ENCODE results near the gene NOXA1. TPM values are rescaled to one million over a fixed set of nuclear protein-coding genes. Genes with fewer than 3 reads are reported as not detected.

NOXA1 gene
- total and polyA plus RNA-seq, 9 of the 15 experiments (the other 6 are each of a cell fraction or from before 2014, with no cell fraction given) = 0.07 to 1.2 (median 0.20) TPM; not detected in 4

GRCh38 chr9:137477778-137478612 is 54.8 kb downstream of the NOXA1 start (continued):
- no peak for TF ChIP-seq ZNF140 (CRISPR knock-in tag; IDR thresholded peaks at IDR 0.05)
- no peak for TF ChIP-seq BRCA1 (IDR thresholded peaks at IDR 0.05)
- no peak for TF ChIP-seq BRCA1 (CRISPR knock-in tag; IDR thresholded peaks at IDR 0.05)

- H3K36me3 ChIP-seq (ENCODE audit: control insufficient read depth, insufficient read depth, low read length) = no peaks in the 10 kb centered on the region
- H3K9ac ChIP-seq (ENCODE audit: insufficient read depth in 1 of 2, low read depth in 2 of 2, low read length in 2 of 2) = no peak overlapping the region; a peak in 2 of 4 replicates
- 43% methylated on average over 9 of the region's 11 CpGs for WGBS (ENCODE audit: insufficient coverage, low coverage, missing lambda C conversion rate)
- no peaks in the 10 kb centered on the region for H3K27me3 ChIP-seq (ENCODE audit: control insufficient read depth in 2 of 2, insufficient read depth in 2 of 2, low read length in 2 of 2)
- H3K79me2 ChIP-seq (ENCODE audit: control insufficient read depth, insufficient read depth, low read length) = no peaks in the 10 kb centered on the region
- TF ChIP-seq, protein P1, sequence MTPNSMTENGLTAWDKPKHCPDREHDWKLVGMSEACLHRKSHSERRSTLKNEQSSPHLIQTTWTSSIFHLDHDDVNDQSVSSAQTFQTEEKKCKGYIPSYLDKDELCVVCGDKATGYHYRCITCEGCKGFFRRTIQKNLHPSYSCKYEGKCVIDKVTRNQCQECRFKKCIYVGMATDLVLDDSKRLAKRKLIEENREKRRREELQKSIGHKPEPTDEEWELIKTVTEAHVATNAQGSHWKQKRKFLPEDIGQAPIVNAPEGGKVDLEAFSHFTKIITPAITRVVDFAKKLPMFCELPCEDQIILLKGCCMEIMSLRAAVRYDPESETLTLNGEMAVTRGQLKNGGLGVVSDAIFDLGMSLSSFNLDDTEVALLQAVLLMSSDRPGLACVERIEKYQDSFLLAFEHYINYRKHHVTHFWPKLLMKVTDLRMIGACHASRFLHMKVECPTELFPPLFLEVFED (CRISPR knock-in tag; conservative IDR thresholded peaks at IDR 0.05) = no peak
- no peak for TF ChIP-seq ZNF311 (CRISPR knock-in tag; IDR thresholded peaks at IDR 0.05)
- TF ChIP-seq, protein P2, sequence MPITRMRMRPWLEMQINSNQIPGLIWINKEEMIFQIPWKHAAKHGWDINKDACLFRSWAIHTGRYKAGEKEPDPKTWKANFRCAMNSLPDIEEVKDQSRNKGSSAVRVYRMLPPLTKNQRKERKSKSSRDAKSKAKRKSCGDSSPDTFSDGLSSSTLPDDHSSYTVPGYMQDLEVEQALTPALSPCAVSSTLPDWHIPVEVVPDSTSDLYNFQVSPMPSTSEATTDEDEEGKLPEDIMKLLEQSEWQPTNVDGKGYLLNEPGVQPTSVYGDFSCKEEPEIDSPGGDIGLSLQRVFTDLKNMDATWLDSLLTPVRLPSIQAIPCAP (CRISPR knock-in tag; IDR thresholded peaks at IDR 0.05; ENCODE audit: borderline replicate concordance) = no peak
- no peak for TF ChIP-seq MTF1 (CRISPR knock-in tag; IDR thresholded peaks at IDR 0.05; ENCODE audit: borderline replicate concordance)
- TF ChIP-seq, protein P3, sequence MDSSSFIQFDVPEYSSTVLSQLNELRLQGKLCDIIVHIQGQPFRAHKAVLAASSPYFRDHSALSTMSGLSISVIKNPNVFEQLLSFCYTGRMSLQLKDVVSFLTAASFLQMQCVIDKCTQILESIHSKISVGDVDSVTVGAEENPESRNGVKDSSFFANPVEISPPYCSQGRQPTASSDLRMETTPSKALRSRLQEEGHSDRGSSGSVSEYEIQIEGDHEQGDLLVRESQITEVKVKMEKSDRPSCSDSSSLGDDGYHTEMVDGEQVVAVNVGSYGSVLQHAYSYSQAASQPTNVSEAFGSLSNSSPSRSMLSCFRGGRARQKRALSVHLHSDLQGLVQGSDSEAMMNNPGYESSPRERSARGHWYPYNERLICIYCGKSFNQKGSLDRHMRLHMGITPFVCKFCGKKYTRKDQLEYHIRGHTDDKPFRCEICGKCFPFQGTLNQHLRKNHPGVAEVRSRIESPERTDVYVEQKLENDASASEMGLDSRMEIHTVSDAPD (CRISPR knock-in tag; IDR thresholded peaks at IDR 0.05) = no peak
- no peak for TF ChIP-seq RAD21 (CRISPR knock-in tag; conservative IDR thresholded peaks at IDR 0.05 in 1 of 2, IDR thresholded peaks at IDR 0.05 in 1 of 2)
- no peak for TF ChIP-seq ZNF766 (CRISPR knock-in tag; conservative IDR thresholded peaks at IDR 0.05)
- TF ChIP-seq NCOA6 (IDR thresholded peaks at IDR 0.05) = no peak
- no peak for TF ChIP-seq RHOXF2B (CRISPR knock-in tag; conservative IDR thresholded peaks at IDR 0.05)
- H3K4me1 ChIP-seq (replicated peaks in 1 of 2; ENCODE audit: control insufficient read depth in 2 of 2, insufficient read depth in 2 of 2, low read length in 2 of 2) = peaks cover 11 to 56% of the 10 kb centered on the region in 2 experiments
- in situ Hi-C loops (cut with MboI) = no loop called here
- no peaks in the 10 kb centered on the region for H4K20me1 ChIP-seq (replicated peaks; ENCODE audit: control insufficient read depth, insufficient read depth, low read length)
- no peaks in the 10 kb centered on the region for H3K9me1 ChIP-seq (ENCODE audit: control insufficient read depth, insufficient read depth, low read length)
- POLR2A ChIA-PET = interaction anchor here (0.5 to 1.5 kb wide), 3 partner anchors 9 to 101 kb away, joined by 4 to 5 read pairs (median 4); no protein-coding TSS in a partner anchor
- H3K27ac ChIP-seq (ENCODE audit: extremely low read depth, low read depth, low read length) = no peak overlapping the region
- no peak overlapping the region for H3K4me2 ChIP-seq (ENCODE audit: insufficient read depth, low read length)
- no peak for ATAC-seq
- no peak for FAIRE-seq
- DNase-seq (ENCODE audit: extremely low read depth in 1 of 4, low spot score in 3 of 4) = no peak
- H2AFZ ChIP-seq (ENCODE audit: low read depth, low read length) = no peak overlapping the region
- peaks cover 8% of the 10 kb centered on the region for H3K9me3 ChIP-seq (replicated peaks; ENCODE audit: control insufficient read depth, insufficient read depth, low read depth, low read length)
- BruUV-seq (replicated peaks) = no TSS peak
- CTCF ChIA-PET (ENCODE audit: low intra/inter-chr PET ratio) = no interaction called here
- intact Hi-C loops (cut with micrococcal nuclease) = no loop called here
- no peak overlapping the region for H3K4me3 ChIP-seq
Observed at GRCh38 chr9:137478613-137478961, 55.4 kb downstream of the NOXA1 start.
